SU-DHL-6 (cell line): ENCODE data around the gene HID1.

Experiments
- H2AFZ ChIP-seq: fragments of 200-600 bp; sonication (generic); 2 replicates; pipeline ENCODE4 v1.6.1; 2014; ENCODE audit warnings: low read depth, mild to moderate bottlenecking, moderate library complexity, mixed read lengths, antibody characterized with exemption, low read length; ENCODE audit not compliant: severe bottlenecking
- H3F3A ChIP-seq: fragments of 200-600 bp; shearing (Covaris generic); 2 replicates; pipeline ENCODE4 v1.6.0; 2016; ENCODE audit warnings: antibody characterized with exemption, mild to moderate bottlenecking; ENCODE audit not compliant: insufficient read depth
- H3K27ac ChIP-seq: fragments of 200-600 bp; sonication (generic); 2 replicates; pipeline ENCODE4 v1.5.1; 2016; ENCODE audit warnings: low read depth, mild to moderate bottlenecking, low read length, moderate library complexity, mixed read lengths
- H3K27me3 ChIP-seq: fragments of 200-600 bp; sonication (generic), shearing (Covaris generic); 2 replicates; pipeline ENCODE4 v1.6.0; 2014; ENCODE audit warnings: mild to moderate bottlenecking, low read length
- H3K36me3 ChIP-seq: fragments of 200-600 bp; sonication (generic); 2 replicates; pipeline ENCODE4 v1.6.1; 2014; ENCODE audit warnings: mild to moderate bottlenecking, low read length, mixed read lengths
- H3K4me2 ChIP-seq: fragments of 300-600, 200-600 bp; shearing (Covaris generic), sonication (generic); 2 replicates; pipeline ENCODE4 v1.6.0; 2014; ENCODE audit warnings: low read length, low read depth, mild to moderate bottlenecking; ENCODE audit not compliant: poor library complexity, severe bottlenecking
- H3K4me3 ChIP-seq: fragments of 200-600 bp; sonication (generic); 2 replicates; pipeline ENCODE4 v1.5.1; 2014; ENCODE audit warnings: antibody characterized with exemption, low read length, mild to moderate bottlenecking, mixed read lengths; ENCODE audit not compliant: insufficient read depth, poor library complexity, severe bottlenecking
- H3K79me2 ChIP-seq: fragments of 200-600 bp; sonication (generic); 2 replicates; pipeline ENCODE4 v1.6.1; 2014; ENCODE audit warnings: mild to moderate bottlenecking, low read length, moderate library complexity; ENCODE audit not compliant: insufficient read depth
- H3K9ac ChIP-seq: fragments of 200-600 bp; sonication (generic); 2 replicates; pipeline ENCODE4 v1.7.0; 2014; ENCODE audit warnings: mild to moderate bottlenecking, low read length
- H3K9me2 ChIP-seq: fragments of 200-600 bp; sonication (generic); replicated peaks from 2 replicates; pipeline ENCODE4 v1.6.1; 2014; ENCODE audit warnings: low read length; ENCODE audit not compliant: insufficient read depth
- H3K9me3 ChIP-seq: fragments of 200-600 bp; sonication (generic); 2 replicates; pipeline ENCODE4 v1.6.1; 2014; ENCODE audit warnings: low read length, mixed read lengths; ENCODE audit not compliant: insufficient read depth
- H4K20me1 ChIP-seq: fragments of 200-600 bp; sonication (generic); 2 replicates; pipeline ENCODE4 v1.6.1; 2014; ENCODE audit warnings: low read depth, mild to moderate bottlenecking, antibody characterized with exemption, low read length, moderate library complexity, mixed read lengths
- EZH2phosphoT487 ChIP-seq: fragments of 200-600 bp; sonication (generic), shearing (Covaris generic); conservative IDR thresholded peaks from 2 replicates; pipeline ENCODE4 v1.6.1; 2018; ENCODE audit warnings: mild to moderate bottlenecking, antibody characterized with exemption, low read length, moderate library complexity, mixed read lengths
- TF ChIP-seq, protein P1 (sequence below): fragments of 200-600 bp; sonication (generic); IDR thresholded peaks from one replicate; pipeline ENCODE4 v1.5.1; 2017; ENCODE audit warnings: antibody characterized with exemption, mild to moderate bottlenecking, low read length, moderate library complexity; ENCODE audit not compliant: insufficient read depth, poor library complexity, severe bottlenecking

The HID1 gene

DNA sequence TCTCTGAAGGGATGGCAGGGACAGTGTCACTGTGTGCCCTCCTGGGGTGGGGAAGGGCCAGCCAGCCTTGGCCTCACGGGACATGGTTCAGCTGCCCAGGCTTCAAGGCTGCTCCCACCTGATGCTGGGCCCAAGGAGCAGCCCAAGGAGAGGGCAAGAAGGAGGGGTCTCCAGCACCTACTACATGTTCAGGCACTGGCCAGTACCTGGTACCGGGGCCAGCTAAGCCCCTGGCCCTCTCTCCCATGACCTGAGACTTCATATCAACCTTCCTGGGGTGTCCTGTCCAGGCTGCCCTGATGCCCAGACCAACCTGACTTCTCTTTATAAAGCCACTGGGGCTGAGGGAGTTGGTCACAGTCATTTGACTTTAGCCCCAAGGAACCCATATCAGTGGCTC is 50.8 kb downstream of the HID1 start:
- Histone ChIP-seq H3K9me3 (no peaks in the 10 kb centered on the region), H3K9me2 (no peaks in the 10 kb centered on the region), H3K4me3 (no peak overlapping the region), H3F3A (no peaks in the 10 kb centered on the region), H3K9ac (no peak overlapping the region), H3K4me2 (no peak overlapping the region), H4K20me1 (no peaks in the 10 kb centered on the region), H3K36me3 (no peaks in the 10 kb centered on the region), H2AFZ (no peak overlapping the region), H3K79me2 (no peaks in the 10 kb centered on the region), H3K27me3 (no peaks in the 10 kb centered on the region), H3K27ac (no peak overlapping the region)
- no peak for TF ChIP-seq EZH2phosphoT487
- TF ChIP-seq, protein P1, sequence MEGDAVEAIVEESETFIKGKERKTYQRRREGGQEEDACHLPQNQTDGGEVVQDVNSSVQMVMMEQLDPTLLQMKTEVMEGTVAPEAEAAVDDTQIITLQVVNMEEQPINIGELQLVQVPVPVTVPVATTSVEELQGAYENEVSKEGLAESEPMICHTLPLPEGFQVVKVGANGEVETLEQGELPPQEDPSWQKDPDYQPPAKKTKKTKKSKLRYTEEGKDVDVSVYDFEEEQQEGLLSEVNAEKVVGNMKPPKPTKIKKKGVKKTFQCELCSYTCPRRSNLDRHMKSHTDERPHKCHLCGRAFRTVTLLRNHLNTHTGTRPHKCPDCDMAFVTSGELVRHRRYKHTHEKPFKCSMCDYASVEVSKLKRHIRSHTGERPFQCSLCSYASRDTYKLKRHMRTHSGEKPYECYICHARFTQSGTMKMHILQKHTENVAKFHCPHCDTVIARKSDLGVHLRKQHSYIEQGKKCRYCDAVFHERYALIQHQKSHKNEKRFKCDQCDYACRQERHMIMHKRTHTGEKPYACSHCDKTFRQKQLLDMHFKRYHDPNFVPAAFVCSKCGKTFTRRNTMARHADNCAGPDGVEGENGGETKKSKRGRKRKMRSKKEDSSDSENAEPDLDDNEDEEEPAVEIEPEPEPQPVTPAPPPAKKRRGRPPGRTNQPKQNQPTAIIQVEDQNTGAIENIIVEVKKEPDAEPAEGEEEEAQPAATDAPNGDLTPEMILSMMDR: no peak

DNA sequence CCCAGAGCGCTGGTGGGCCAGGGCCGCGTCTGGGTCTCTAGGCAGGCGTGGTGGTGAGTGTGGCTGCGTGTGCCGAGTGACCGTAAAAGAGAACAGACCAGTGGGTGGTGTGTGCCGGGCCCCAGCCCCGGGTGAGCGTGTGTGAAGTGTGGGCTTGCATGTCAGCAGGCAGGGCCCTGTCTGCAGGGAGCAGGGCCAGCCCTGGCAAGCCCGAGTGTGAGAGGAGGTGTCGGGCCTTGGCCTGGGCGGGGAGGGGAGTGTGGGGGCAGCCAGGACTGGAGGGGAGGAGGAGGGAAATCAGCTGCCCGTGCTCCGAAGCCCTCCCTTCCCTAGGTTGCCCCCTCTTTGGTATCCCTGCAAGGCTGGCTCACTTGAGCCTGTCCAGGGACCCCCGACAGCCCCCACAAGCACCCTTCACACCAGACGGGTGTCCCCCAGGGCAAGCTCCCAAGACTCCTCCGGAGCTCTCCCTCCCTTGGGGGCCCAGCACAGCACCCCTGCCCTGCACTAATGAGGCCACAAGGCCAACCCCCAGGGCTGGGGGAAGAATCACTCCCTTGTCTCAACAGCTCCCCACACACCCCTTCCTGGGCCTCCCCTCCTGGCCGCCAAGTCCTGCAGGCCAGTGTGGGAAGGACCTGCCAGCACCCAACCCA is 51.4 kb downstream of the HID1 start:
- Histone ChIP-seq H3K27me3 (no peaks in the 10 kb centered on the region), H3K9me2 (no peaks in the 10 kb centered on the region), H2AFZ (no peak overlapping the region), H4K20me1 (no peaks in the 10 kb centered on the region), H3K36me3 (no peaks in the 10 kb centered on the region), H3K79me2 (no peaks in the 10 kb centered on the region), H3F3A (no peaks in the 10 kb centered on the region), H3K4me2 (no peak overlapping the region), H3K9ac (no peak overlapping the region), H3K4me3 (no peak overlapping the region), H3K9me3 (no peaks in the 10 kb centered on the region), H3K27ac (no peak overlapping the region)
- TF ChIP-seq, protein P1: no peak
- no peak for TF ChIP-seq EZH2phosphoT487

DNA sequence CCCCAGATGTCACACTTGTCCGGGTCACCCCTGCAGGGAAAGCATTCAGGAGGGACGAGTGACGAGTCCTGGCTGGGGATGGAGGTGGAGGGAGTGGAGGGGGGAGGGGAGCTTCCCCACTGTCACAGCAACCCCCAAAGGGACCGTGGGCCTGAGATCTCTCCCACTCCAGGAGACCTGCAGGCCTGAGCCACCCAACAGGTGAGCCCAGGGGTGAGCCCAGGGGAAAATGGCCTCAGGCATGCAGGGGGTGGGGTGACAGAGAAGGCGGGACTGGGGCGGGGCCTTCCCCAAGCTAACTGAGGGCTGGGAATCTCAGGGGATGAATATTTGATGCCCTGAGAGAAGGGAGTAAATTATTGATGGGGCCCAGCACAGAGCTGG is 51.9 kb downstream of the HID1 start:
- H3K79me2 ChIP-seq: no peaks in the 10 kb centered on the region

More for the DNA sequence above, 51.9 kb downstream of the HID1 start:
- Histone ChIP-seq H3K9me2 (no peaks in the 10 kb centered on the region), H3F3A (no peaks in the 10 kb centered on the region), H3K27ac (no peak overlapping the region), H3K36me3 (no peaks in the 10 kb centered on the region), H2AFZ (no peak overlapping the region), H3K4me3 (no peak overlapping the region), H3K27me3 (no peaks in the 10 kb centered on the region), H3K9me3 (no peaks in the 10 kb centered on the region), H3K9ac (no peak overlapping the region), H3K4me2 (no peak overlapping the region), H4K20me1 (no peaks in the 10 kb centered on the region)
- TF ChIP-seq, protein P1: no peak
- no peak for TF ChIP-seq EZH2phosphoT487
